ENCODE results near the gene HIPK4. TPM values are rescaled to one million over a fixed set of nuclear protein-coding genes. Genes with fewer than 3 reads are reported as not detected.

Gene HIPK4
- total RNA-seq, 2 experiments from 2014 or later: 0.10 TPM; not detected in 1

DNA sequence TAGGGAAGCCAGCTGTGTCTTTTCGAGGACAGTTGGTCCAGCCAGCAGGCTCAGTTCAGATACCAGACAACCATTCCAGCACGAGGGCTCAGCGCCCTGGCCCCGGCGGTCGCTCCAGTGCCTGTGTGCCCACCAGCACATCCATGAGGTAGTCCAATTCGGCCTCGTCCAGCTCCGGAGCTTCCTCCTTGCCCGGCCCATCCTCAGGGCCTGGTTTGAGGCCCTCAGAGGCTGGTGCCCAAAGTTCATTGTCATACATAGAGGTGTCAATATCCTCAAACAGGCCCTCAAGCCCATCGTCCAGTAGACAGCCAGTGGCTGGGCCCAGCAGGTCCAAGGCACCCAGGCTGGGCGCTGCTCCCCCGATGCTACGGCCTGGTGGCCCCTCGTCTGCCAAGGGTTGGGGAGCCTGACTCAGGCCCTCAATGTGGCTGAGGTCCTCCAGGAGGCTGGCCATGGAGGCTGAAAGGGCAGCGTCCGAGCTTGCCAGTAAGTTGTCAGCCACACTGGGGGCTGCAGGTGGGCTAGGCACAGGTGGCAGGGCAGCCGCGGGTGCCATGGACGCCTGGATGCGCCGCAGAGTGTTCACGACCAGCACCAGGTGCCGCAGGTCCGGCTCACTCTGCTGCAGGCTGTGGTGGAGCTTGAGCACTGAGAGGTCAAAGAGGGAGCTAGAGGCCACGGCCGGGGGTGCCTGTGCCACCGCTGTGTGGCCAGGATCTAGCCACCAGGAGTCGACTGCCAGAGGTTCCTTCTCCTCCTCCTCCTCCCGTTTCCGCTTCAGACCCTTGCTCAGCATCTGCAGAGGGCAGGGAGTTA lies 33.0 kb upstream of the HIPK4 start:
- no peaks in the 10 kb centered on the region for H3K9me3 Mint-ChIP-seq (ENCODE audit: insufficient read depth)
- H3K36me3 Mint-ChIP-seq (ENCODE audit: low read depth): peaks cover 20% of the 10 kb centered on the region
- no peaks in the 10 kb centered on the region for H3K27me3 Mint-ChIP-seq (ENCODE audit: low read depth)
- H3K4me1 Mint-ChIP-seq (ENCODE audit: low read depth): peaks cover 35% of the 10 kb centered on the region
- ChIA-PET CTCF (interaction anchor here (1.0 to 4.2 kb wide), 3 partner anchors 10 to 118 kb away, joined by 3 to 38 read pairs (median 16); partner anchors contain the start of gene BLVRB), POLR2A (interaction anchor here (1.3 kb wide), 1 partner anchor 20 kb away, joined by 6 read pairs; the partner anchor contains the start of gene SERTAD3)
- DNase-seq: no peak
- H3K27ac Mint-ChIP-seq: peak overlapping the region; percentile 30
- H3K4me3 Mint-ChIP-seq: no peak overlapping the region
- no peak for ATAC-seq

DNA sequence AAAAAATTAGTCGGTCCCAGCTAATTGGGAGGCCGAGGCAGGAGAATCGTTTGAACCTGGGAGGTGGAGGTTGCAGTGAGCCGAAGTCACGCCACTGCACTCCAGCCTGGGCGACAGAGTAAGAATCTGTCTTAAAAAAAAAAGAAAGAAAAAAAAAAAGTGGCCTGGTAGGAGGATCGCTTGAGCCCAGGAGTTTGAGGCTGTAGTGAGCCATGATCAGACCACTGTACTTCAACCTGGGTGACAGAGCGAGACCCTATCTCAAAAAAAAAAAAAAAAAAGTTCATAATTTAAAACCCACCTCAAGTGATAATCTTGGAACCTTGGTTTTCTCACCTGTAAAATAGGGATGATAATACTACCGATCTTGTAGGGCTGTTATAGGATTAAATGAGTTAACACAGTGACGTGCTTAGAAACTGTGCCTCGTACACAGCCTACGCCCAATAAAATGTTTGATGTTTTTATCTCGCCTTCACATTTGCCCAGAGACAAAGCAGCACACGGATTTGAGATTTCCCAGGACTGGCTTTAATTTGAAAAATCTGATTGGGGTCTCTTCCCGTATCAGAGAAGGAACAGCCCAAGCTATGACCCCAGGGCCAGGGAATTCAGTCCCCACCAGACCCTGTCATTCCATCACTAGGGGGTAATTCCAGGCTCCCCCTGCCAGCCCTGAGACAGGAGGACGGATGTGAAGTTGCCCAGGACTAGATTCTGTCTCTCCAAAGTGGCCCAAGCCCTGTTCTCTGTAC lies 32.2 kb upstream of the HIPK4 start:
- POLR2A ChIA-PET: interaction anchor here (0.7 to 1.2 kb wide), 2 partner anchors 9 to 234 kb away, joined by 3 read pairs; partner anchors contain the start of gene PRX
- Mint-ChIP-seq H3K27ac (peak overlapping the region; percentile 30), H3K36me3 (ENCODE audit: low read depth) (peaks cover 20% of the 10 kb centered on the region), H3K9me3 (ENCODE audit: insufficient read depth) (no peaks in the 10 kb centered on the region), H3K4me3 (no peak overlapping the region), H3K4me1 (ENCODE audit: low read depth) (peaks cover 43% of the 10 kb centered on the region), H3K27me3 (ENCODE audit: low read depth) (no peaks in the 10 kb centered on the region)
- DNase-seq (no peak), ATAC-seq (no peak)
- CTCF ChIA-PET: interaction anchor here (1.0 to 4.2 kb wide), 5 partner anchors 10 to 117 kb away, joined by 3 to 38 read pairs (median 10); partner anchors contain the start of genes BLVRB, C19orf47 and PLD3

DNA sequence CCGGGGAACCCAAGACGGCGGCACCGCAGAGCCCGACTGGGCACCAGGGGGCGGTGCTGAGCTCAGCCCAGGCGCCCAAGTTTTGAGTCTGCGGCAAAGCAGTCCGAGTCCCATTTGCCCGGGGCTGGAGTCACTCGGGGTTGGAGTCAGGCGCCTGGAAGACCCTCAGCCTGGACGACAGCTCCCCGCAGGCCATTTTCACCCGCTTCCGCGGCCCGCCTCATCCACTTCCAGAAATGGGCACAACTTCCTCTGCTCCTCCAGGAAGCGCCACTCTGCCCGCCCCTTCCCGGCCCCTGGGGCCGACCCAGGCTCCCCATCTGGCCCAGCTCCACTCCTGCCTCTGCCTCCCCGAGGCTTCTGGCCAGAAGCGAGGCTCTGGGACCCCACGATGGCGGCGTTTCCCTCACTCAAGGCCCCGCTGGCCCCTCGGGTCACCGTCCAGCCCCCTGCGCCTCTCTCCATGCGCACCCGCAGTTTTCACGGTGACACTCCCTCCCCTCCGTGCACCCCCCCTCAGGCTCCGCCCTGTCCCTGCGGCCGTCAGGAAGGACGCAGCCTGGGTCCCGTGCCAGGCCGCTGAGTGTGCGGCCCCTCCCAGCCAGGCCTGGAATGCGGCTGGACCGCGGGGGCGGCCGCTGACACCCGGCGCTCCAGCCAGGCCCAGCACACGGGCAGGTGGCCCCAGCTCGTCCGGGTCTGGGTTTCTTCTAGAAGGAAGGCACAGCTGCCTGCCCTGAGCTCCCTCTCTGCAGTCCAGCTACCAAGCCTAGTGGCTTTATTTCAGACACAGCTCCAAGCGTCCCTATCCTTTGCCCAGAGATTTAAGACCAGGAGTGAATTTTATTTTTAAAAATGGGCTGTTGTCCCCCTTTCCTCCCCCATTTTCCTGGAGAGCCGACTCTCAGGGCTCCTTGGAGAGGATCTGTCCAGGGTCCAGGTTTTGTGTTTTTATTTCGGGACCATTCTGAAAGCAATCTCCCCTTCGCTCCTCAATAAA lies 31.1 kb upstream of the HIPK4 start:
- Mint-ChIP-seq H3K4me1 (ENCODE audit: low read depth) (peaks cover 47% of the 10 kb centered on the region), H3K27me3 (ENCODE audit: low read depth) (no peaks in the 10 kb centered on the region), H3K27ac (peak overlapping the region; percentile 92), H3K4me3 (peak overlapping the region; percentile 80), H3K36me3 (ENCODE audit: low read depth) (peaks cover 20% of the 10 kb centered on the region), H3K9me3 (ENCODE audit: insufficient read depth) (no peaks in the 10 kb centered on the region)
- POLR2A ChIA-PET: interaction anchor here (0.7 to 1.9 kb wide), 13 partner anchors 8 to 233 kb away, joined by 3 to 24 read pairs (median 4); partner anchors contain the start of genes BLVRB, C19orf47, PLD3 and PRX
- CTCF ChIA-PET: interaction anchor here (0.7 to 4.2 kb wide), 27 partner anchors 9 to 1019 kb away, joined by 3 to 38 read pairs (median 5); partner anchors contain the start of genes BLVRB, C19orf47, DMAC2 and PLD3
- peak; percentile 76 for DNase-seq
- peak; percentile 48 for ATAC-seq

DNA sequence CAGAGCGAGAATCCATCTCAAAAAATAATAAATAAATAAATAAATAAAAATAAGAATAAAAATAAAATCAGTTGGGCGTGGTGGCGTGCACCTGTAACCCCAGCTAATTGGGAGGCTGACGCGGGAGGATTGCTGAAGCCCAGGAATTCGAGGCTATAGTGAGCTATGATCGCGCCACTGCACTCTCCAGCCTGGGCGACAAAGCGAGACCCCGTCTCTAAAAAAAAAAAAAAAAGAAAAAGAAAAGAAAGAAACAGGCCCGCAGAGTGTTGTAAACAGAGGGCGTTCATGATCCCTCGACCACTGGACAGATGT lies 30.4 kb upstream of the HIPK4 start:
- peak overlapping the region; percentile 92 for H3K27ac Mint-ChIP-seq

DNA sequence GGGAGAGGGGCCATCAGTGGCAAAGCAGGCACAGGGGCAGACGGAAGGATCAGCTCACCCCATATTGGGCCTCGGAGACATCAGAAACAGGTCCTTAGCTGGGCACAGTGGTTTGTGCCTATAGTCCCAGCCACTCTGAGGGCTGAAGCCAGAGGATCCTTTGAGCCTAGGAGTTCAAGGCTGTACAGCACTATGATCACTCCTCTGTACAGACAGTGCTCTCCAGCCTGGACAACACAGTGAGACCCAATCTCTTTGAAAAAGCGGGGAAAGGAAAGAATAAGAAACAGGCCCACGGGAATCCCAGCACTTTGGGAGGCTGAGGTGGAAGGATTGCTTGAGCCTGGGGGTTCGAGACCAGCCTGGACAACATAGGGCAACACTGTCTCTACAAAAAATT lies 29.8 kb upstream of the HIPK4 start:
- DNase-seq (no peak), ATAC-seq (no peak)
- CTCF ChIA-PET: interaction anchor here (0.9 to 4.2 kb wide), 10 partner anchors 11 to 215 kb away, joined by 3 to 38 read pairs (median 10); partner anchors contain the start of genes BLVRB, C19orf47, PLD3 and SERTAD3
- H3K9me3 Mint-ChIP-seq (ENCODE audit: insufficient read depth): no peaks in the 10 kb centered on the region
- POLR2A ChIA-PET: interaction anchor here (0.6 to 1.9 kb wide), 7 partner anchors 11 to 1582 kb away, joined by 3 to 24 read pairs (median 5); partner anchors contain the start of genes BLVRB and SERTAD3
- H3K27ac Mint-ChIP-seq: peak overlapping the region; percentile 58
- H3K4me1 Mint-ChIP-seq (ENCODE audit: low read depth): peaks cover 50% of the 10 kb centered on the region
- no peaks in the 10 kb centered on the region for H3K27me3 Mint-ChIP-seq (ENCODE audit: low read depth)
- peak overlapping the region; percentile 47 for H3K4me3 Mint-ChIP-seq
- H3K36me3 Mint-ChIP-seq (ENCODE audit: low read depth): peaks cover 18% of the 10 kb centered on the region

More for the DNA sequence above, 30.4 kb upstream of the HIPK4 start:
- ATAC-seq: no peak
- Mint-ChIP-seq H3K4me3 (peak overlapping the region; percentile 80), H3K4me1 (ENCODE audit: low read depth) (peaks cover 49% of the 10 kb centered on the region), H3K9me3 (ENCODE audit: insufficient read depth) (no peaks in the 10 kb centered on the region), H3K27me3 (ENCODE audit: low read depth) (no peaks in the 10 kb centered on the region), H3K36me3 (ENCODE audit: low read depth) (peaks cover 20% of the 10 kb centered on the region)
- ChIA-PET CTCF (interaction anchor here (0.7 to 4.2 kb wide), 26 partner anchors 9 to 1019 kb away, joined by 3 to 38 read pairs (median 6); partner anchors contain the start of genes BLVRB, C19orf47, DMAC2 and PLD3), POLR2A (interaction anchor here (0.6 to 1.9 kb wide), 13 partner anchors 10 to 1583 kb away, joined by 3 to 24 read pairs (median 4); partner anchors contain the start of genes BLVRB, C19orf47, PLD3 and SERTAD3)
- no peak for DNase-seq

DNA sequence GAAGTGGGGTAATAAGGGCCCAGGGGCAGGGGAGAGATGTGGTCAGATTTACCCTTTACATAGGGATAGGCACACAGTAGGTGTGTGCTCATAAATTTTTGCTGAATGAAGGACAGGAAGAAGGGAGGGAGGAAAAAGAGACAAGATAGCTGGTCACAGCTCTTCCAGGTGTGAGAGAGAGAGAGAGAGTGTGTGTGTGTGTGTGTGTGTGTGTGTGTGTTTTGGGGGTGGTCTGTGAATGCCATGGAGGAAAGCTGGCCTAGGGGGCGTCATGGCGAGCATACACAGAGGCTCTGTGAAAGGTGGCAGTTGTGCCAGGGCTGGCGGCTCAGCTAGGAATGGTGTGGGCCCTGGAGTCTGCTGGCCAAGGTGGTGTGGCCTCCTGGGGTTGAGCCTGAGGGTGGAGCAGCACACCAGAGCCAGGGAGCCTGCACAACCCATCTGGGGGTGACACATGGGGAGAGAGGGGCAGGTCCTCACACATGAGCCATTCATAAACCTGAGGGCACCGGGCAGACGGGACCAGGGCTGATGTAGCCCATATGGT lies 29.2 kb upstream of the HIPK4 start:
- Mint-ChIP-seq H3K4me3 (no peak overlapping the region), H3K36me3 (ENCODE audit: low read depth) (peaks cover 14% of the 10 kb centered on the region), H3K27me3 (ENCODE audit: low read depth) (no peaks in the 10 kb centered on the region), H3K27ac (no peak overlapping the region), H3K9me3 (ENCODE audit: insufficient read depth) (no peaks in the 10 kb centered on the region), H3K4me1 (ENCODE audit: low read depth) (peaks cover 49% of the 10 kb centered on the region)
- no peak for ATAC-seq
- DNase-seq: no peak
- CTCF ChIA-PET: interaction anchor here (1.0 to 4.2 kb wide), 3 partner anchors 15 to 216 kb away, joined by 3 to 16 read pairs (median 8); no protein-coding TSS in a partner anchor
- POLR2A ChIA-PET: no interaction called here

DNA sequence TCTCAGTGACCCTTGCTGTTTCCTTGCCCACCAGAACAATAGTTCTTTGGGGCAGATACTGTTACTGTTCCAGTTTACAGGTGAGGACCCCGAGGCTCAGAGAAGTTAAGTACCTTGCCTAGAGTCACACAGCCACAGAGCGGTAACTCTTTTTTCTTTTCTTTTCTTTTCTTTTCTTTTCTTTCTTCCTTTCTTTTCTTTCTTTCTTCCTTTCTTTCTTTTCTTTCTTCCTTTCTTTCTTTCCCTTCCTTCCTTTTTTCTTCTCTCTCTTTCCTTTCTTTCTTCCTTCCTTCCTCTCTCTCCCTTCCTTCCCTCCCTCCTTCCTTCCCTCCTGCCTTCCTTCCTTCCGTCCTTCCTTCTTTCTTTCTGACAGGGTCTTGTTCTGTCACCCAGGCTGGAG lies 28.1 kb upstream of the HIPK4 start:
- peaks cover 14% of the 10 kb centered on the region for H3K36me3 Mint-ChIP-seq (ENCODE audit: low read depth)
- ATAC-seq (no peak), DNase-seq (no peak)
- peak overlapping the region; percentile 51 for H3K27ac Mint-ChIP-seq
- no peak overlapping the region for H3K4me3 Mint-ChIP-seq
- CTCF ChIA-PET: interaction anchor here (1.0 kb wide), 1 partner anchor 16 kb away, joined by 3 read pairs; no protein-coding TSS in a partner anchor
- POLR2A ChIA-PET: no interaction called here
- H3K4me1 Mint-ChIP-seq (ENCODE audit: low read depth): peaks cover 56% of the 10 kb centered on the region
- no peaks in the 10 kb centered on the region for H3K9me3 Mint-ChIP-seq (ENCODE audit: insufficient read depth)
- H3K27me3 Mint-ChIP-seq (ENCODE audit: low read depth): no peaks in the 10 kb centered on the region

DNA sequence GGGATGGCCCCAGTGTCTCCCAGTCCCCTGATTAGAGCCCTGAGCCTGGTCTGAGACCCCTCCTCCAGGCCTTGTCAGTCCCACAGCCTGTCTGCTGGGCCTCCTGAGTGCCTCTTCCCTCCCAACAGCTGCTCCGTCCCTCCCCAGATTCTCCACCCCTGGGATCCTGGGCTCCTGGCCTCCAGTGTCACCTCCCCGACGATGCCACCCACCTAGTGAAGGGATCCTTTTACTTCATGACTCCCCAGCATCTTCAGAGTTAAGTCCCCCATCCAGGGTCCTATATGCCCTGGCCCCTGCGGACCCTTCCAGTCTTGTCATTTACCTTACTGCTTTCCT lies 27.6 kb upstream of the HIPK4 start:
- DNase-seq: no peak
- Mint-ChIP-seq H3K27ac (peak overlapping the region; percentile 30), H3K27me3 (ENCODE audit: low read depth) (no peaks in the 10 kb centered on the region), H3K36me3 (ENCODE audit: low read depth) (peaks cover 12% of the 10 kb centered on the region), H3K4me3 (no peak overlapping the region), H3K9me3 (ENCODE audit: insufficient read depth) (no peaks in the 10 kb centered on the region), H3K4me1 (ENCODE audit: low read depth) (peaks cover 56% of the 10 kb centered on the region)
- ATAC-seq: no peak
- CTCF ChIA-PET: no interaction called here
- POLR2A ChIA-PET: no interaction called here

DNA sequence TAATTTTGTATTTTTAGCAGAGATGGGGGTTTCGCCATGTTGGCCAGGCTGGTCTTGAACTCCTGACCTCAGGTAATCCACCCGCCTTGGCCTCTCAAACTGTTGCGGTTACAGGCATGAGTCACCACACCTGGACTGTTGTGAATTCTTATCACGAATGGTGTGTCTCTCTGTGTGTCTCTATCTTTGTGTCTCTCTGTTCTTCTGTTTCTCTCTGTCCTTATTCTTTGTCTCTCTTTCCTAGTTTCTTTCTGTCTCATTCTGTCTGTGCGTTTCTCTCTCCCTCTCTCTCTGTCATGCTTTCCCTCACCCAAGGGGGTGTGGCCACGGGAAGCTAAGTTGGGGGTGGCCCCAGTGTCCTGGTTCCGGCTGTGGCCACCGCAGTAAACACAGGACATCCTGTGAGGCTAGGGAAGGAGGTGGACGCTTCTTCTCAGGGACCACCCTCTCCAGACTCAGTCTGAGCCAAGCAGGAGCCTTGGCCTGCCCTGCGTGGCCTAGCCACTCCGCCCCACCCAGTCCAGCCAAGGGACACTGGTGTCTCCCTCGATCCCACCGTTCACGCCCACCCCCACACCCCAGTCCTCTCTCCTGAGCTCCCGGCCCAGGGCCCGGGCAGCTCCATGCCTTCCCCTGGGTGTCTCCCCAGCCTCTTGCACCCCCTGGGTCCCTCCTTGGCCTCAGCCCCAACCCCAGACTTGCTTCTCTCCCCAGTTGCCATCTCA lies 27.1 kb upstream of the HIPK4 start:
- ChIA-PET CTCF (interaction anchor here (1.3 to 1.7 kb wide), 2 partner anchors 7 to 14 kb away, joined by 3 to 4 read pairs; no protein-coding TSS in a partner anchor), POLR2A (interaction anchor here (0.8 kb wide), 1 partner anchor 10 kb away, joined by 3 read pairs; no protein-coding TSS in a partner anchor)
- peak overlapping the region; percentile 30 for H3K27ac Mint-ChIP-seq
- H3K9me3 Mint-ChIP-seq (ENCODE audit: insufficient read depth): no peaks in the 10 kb centered on the region
- ATAC-seq (no peak), DNase-seq (no peak)
- H3K36me3 Mint-ChIP-seq (ENCODE audit: low read depth): peaks cover 6% of the 10 kb centered on the region
- H3K4me3 Mint-ChIP-seq: no peak overlapping the region
- H3K4me1 Mint-ChIP-seq (ENCODE audit: low read depth): peaks cover 51% of the 10 kb centered on the region
- no peaks in the 10 kb centered on the region for H3K27me3 Mint-ChIP-seq (ENCODE audit: low read depth)

DNA sequence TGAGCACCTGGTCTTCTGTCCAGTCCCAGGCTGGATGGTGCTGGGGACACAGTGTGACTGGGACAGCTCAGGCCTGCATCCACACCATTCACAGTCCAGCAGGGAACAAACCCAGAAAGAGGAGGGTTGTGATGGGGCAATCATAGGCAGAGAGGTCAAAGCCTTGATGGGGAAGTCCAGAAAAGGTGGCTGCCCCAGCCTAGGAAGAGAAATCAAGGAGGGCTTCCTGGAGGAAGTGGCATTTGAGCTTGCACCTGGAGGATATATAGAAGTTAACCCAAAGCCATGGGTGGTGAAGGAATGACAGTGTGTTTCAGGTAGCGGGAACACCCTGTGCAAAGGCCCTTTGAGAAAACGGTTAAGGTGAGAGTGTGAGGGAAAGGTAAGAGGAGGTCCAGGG lies 25.8 kb upstream of the HIPK4 start:
- no peaks in the 10 kb centered on the region for H3K27me3 Mint-ChIP-seq (ENCODE audit: low read depth)
- DNase-seq: no peak
- H3K27ac Mint-ChIP-seq: no peak overlapping the region
- H3K4me3 Mint-ChIP-seq: no peak overlapping the region
- ATAC-seq: no peak
- H3K4me1 Mint-ChIP-seq (ENCODE audit: low read depth): peaks cover 48% of the 10 kb centered on the region
- CTCF ChIA-PET: interaction anchor here (1.2 to 1.7 kb wide), 3 partner anchors 9 to 50 kb away, joined by 3 to 4 read pairs (median 3); partner anchors contain the start of gene BLVRB
- no peaks in the 10 kb centered on the region for H3K9me3 Mint-ChIP-seq (ENCODE audit: insufficient read depth)
- peaks cover 2% of the 10 kb centered on the region for H3K36me3 Mint-ChIP-seq (ENCODE audit: low read depth)
- POLR2A ChIA-PET: no interaction called here

Measured in activated CD8-positive, alpha-beta T cell treated with anti-CD3 and anti-CD28 coated beads, Interleukin-2, amount 10 ng/mL, durations not matched to agents 7 days and 5 days (primary cell).